ENCODE results near the gene GATA1.

GRCh38 chrX:48801280-48802088 is 15.1 kb downstream of the GATA1 start, which contains the start of gene HDAC6:
- TF ChIP-seq CTCF (IDR thresholded peaks at IDR 0.05; ENCODE audit: borderline replicate concordance, extremely low read depth, low read length, poor library complexity, severe bottlenecking) (no peak), EZH2 (IDR thresholded peaks at IDR 0.05; ENCODE audit: borderline replicate concordance, low read depth, low read length, severe bottlenecking) (no peak)

All from DND-41 (cell line).